ENCODE measurements around the gene MOB3A. TPM values are rescaled to one million over a fixed set of nuclear protein-coding genes. Genes with fewer than 3 reads are reported as not detected.
A peak's percentile ranks its signal among the peaks of the same experiment; 100 is the strongest.

MOB3A gene
- polyA plus RNA-seq, 1 of the 3 experiments (the other 2 are of a cell fraction): 24.1 TPM

DNA sequence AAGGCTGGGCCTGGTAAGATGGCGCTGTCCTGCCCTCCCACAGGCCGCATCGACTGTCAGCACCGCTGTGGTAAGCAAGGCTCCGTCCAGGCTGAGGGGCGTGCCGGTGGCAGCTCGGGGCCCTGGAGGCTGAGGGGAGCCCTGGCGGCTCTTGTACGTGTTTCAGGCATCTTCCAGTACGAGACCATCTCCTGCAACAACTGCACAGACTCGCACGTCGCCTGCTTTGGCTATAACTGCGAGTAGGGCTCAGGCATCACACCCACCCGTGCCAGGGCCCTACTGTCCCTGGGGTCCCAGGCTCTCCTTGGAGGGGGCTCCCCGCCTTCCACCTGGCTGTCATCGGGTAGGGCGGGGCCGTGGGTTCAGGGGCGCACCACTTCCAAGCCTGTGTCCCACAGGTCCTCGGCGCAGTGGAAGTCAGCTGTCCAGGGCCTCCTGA, 1.8 kb upstream of the MOB3A start:
- H3K27me3 ChIP-seq (ENCODE audit: insufficient read depth): no peaks in the 10 kb centered on the region
- ChIA-PET POLR2A (interaction anchor here (0.6 kb wide), 1 partner anchor 681 kb away, joined by 3 read pairs; no protein-coding TSS in a partner anchor), CTCF (interaction anchor here (0.7 to 1.1 kb wide), 3 partner anchors 28 to 218 kb away, joined by 3 read pairs; no protein-coding TSS in a partner anchor)
- DNase-seq: no peak
- peaks cover 32% of the 10 kb centered on the region for H3K79me2 ChIP-seq (ENCODE audit: insufficient read depth)
- peaks cover 10% of the 10 kb centered on the region; the same call in 1 of the 2 replicates for H4K20me1 ChIP-seq (ENCODE audit: insufficient read depth)
- no peak for TF ChIP-seq MEF2A (IDR thresholded peaks at IDR 0.05; ENCODE audit: borderline replicate concordance, low read depth)
- TF ChIP-seq GABPA (IDR thresholded peaks at IDR 0.05; ENCODE audit: low read depth): no peak
- no peak for TF ChIP-seq REST (IDR thresholded peaks at IDR 0.05; ENCODE audit: low read depth, low read length)
- TF ChIP-seq USF1 (IDR thresholded peaks at IDR 0.05; ENCODE audit: borderline replicate concordance, low read depth): no peak
- no peak for TF ChIP-seq RAD21 (IDR thresholded peaks at IDR 0.05; ENCODE audit: low read length)
- no peak for TF ChIP-seq EP300 (IDR thresholded peaks at IDR 0.05; ENCODE audit: borderline replicate concordance in 1 of 2, low read depth in 1 of 2, low read length in 1 of 2)
- TF ChIP-seq YY1 (IDR thresholded peaks at IDR 0.05; ENCODE audit: low read depth): no peak
- TF ChIP-seq TCF12 (IDR thresholded peaks at IDR 0.05): no peak
- TF ChIP-seq SMC3 (IDR thresholded peaks at IDR 0.05; ENCODE audit: low read depth, low read length): no peak
- no peak for TF ChIP-seq TAF1 (IDR thresholded peaks at IDR 0.05; ENCODE audit: borderline replicate concordance, low read depth, low read length)
- TF ChIP-seq FOSL2 (IDR thresholded peaks at IDR 0.05; ENCODE audit: borderline replicate concordance, low read depth): no peak
- TF ChIP-seq RXRA (IDR thresholded peaks at IDR 0.05; ENCODE audit: borderline replicate concordance, low read depth): no peak
- TF ChIP-seq NRF1 (IDR thresholded peaks at IDR 0.05; ENCODE audit: low read depth, low read length): no peak
- TF ChIP-seq SIN3A (IDR thresholded peaks at IDR 0.05; ENCODE audit: borderline replicate concordance, low read depth, low read length): no peak
- TF ChIP-seq CHD2 (IDR thresholded peaks at IDR 0.05; ENCODE audit: low read length, partially characterized antibody): no peak
- no peak for TF ChIP-seq GATA2 (CRISPR knock-in tag; IDR thresholded peaks at IDR 0.05)
- TF ChIP-seq, protein P1, sequence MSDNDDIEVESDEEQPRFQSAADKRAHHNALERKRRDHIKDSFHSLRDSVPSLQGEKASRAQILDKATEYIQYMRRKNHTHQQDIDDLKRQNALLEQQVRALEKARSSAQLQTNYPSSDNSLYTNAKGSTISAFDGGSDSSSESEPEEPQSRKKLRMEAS (IDR thresholded peaks at IDR 0.05; ENCODE audit: low read depth): no peak
- TF ChIP-seq MXI1 (IDR thresholded peaks at IDR 0.05; ENCODE audit: low read depth, low read length): no peak
- no peak for TF ChIP-seq PBX3 (IDR thresholded peaks at IDR 0.05)
- H3K9me3 ChIP-seq: no peaks in the 10 kb centered on the region
- no peak overlapping the region for H2AFZ ChIP-seq (ENCODE audit: low read depth)
- H3F3A ChIP-seq (replicated peaks; ENCODE audit: insufficient read depth): peaks cover 10% of the 10 kb centered on the region
- H3K9me2 ChIP-seq: no peaks in the 10 kb centered on the region
- H3K4me2 ChIP-seq: peak overlapping the region; percentile 96; the same call in 1 of the 2 replicates
- H3K4me1 ChIP-seq (ENCODE audit: control insufficient read depth in 1 of 2, insufficient read depth in 2 of 2, low read depth in 1 of 2, low read length in 1 of 2): peaks cover 3 to 17% of the 10 kb centered on the region in 2 experiments; a peak in 1 of 4 replicates
- 95% methylated on average over 14 of the region's 23 CpGs for WGBS (ENCODE audit: low lambda C conversion rate)
- H3K27ac ChIP-seq (ENCODE audit: low read depth in 2 of 2, low read length in 1 of 2): no peak overlapping the region
- H3K36me3 ChIP-seq (replicated peaks in 1 of 2; ENCODE audit: control insufficient read depth in 1 of 2, insufficient read depth in 2 of 2, low read length in 1 of 2): peaks cover 14 to 25% of the 10 kb centered on the region in 2 experiments
- H3K9ac ChIP-seq: no peak overlapping the region
- H3K4me3 ChIP-seq (ENCODE audit: low read depth in 2 of 2, low read length in 1 of 2): no peak overlapping the region
